ENCODE results near the gene GALNT10. TPM values are rescaled to one million over a fixed set of nuclear protein-coding genes. Genes with fewer than 3 reads are reported as not detected.

Gene GALNT10
- total and polyA plus RNA-seq, 3 donors from 2014 or later, result 15.7 to 19.3 (median 17.2) TPM

GRCh38 chr5:154316223-154316935 lies 125.8 kb downstream of the GALNT10 start:
- Histone ChIP-seq H3K27me3 (no peaks in the 10 kb centered on the region), H3K36me3 (ENCODE audit: low read depth, missing control alignments) (no peaks in the 10 kb centered on the region), H3K4me3 (no peak overlapping the region), H3K4me1 (peaks cover 6% of the 10 kb centered on the region), H3K9me3 (no peaks in the 10 kb centered on the region), H3K27ac (no peak overlapping the region)
- 85 to 87% methylated on average over 6 of the region's 6 CpGs for WGBS, 2 donors
- intact Hi-C loops (cut with DNase I; ENCODE audit: low total_unique reads), result no loop called here
- no peak for TF ChIP-seq POLR2A (IDR thresholded peaks at IDR 0.05)
- no peak for TF ChIP-seq CTCF (IDR thresholded peaks at IDR 0.05)
- DNase-seq, result no peak

GRCh38 chr5:154317916-154318315 lies 127.4 kb downstream of the GALNT10 start:
- DNase-seq, result no peak
- intact Hi-C loops (cut with DNase I; ENCODE audit: low total_unique reads), result no loop called here
- no peak for TF ChIP-seq POLR2A (IDR thresholded peaks at IDR 0.05)
- no peak for TF ChIP-seq CTCF (IDR thresholded peaks at IDR 0.05)
- Histone ChIP-seq H3K27me3 (no peaks in the 10 kb centered on the region), H3K9me3 (no peaks in the 10 kb centered on the region), H3K36me3 (ENCODE audit: low read depth, missing control alignments) (no peaks in the 10 kb centered on the region), H3K4me1 (peaks cover 10% of the 10 kb centered on the region), H3K27ac (no peak overlapping the region), H3K4me3 (no peak overlapping the region)
- whole genome bisulfite sequencing, 2 donors, result 90 to 94% methylated on average over 3 of the region's 3 CpGs

GRCh38 chr5:154318691-154319090 lies 128.2 kb downstream of the GALNT10 start:
- no peak overlapping the region for H3K27ac ChIP-seq
- no peaks in the 10 kb centered on the region for H3K9me3 ChIP-seq
- H3K27me3 ChIP-seq, result no peaks in the 10 kb centered on the region
- no peak for DNase-seq
- 95 to 100% methylated on average over 1 of the region's 1 CpG for WGBS, 2 donors
- no peaks in the 10 kb centered on the region for H3K36me3 ChIP-seq (ENCODE audit: low read depth, missing control alignments)
- peaks cover 10% of the 10 kb centered on the region for H3K4me1 ChIP-seq
- intact Hi-C loops (cut with DNase I; ENCODE audit: low total_unique reads), result no loop called here
- H3K4me3 ChIP-seq, result no peak overlapping the region
- no peak for TF ChIP-seq CTCF (IDR thresholded peaks at IDR 0.05)
- TF ChIP-seq POLR2A (IDR thresholded peaks at IDR 0.05), result no peak

- H3K9me3 ChIP-seq, result no peaks in the 10 kb centered on the region
- H3K4me1 ChIP-seq, result peaks cover 10% of the 10 kb centered on the region
- TF ChIP-seq POLR2A (IDR thresholded peaks at IDR 0.05) (no peak), CTCF (IDR thresholded peaks at IDR 0.05) (no peak)
- intact Hi-C loops (cut with DNase I; ENCODE audit: low total_unique reads), result no loop called here
- no peak overlapping the region for H3K27ac ChIP-seq
- no peak for DNase-seq
- no peak overlapping the region for H3K4me3 ChIP-seq
- no peaks in the 10 kb centered on the region for H3K36me3 ChIP-seq (ENCODE audit: low read depth, missing control alignments)
- WGBS, 2 donors, result 75 to 77% methylated on average over 4 of the region's 4 CpGs
- H3K27me3 ChIP-seq, result no peaks in the 10 kb centered on the region
These were observed 129.2 kb downstream of the GALNT10 start for GRCh38 chr5:154319736-154320135.
